HG03139 (cell line): ENCODE data around the gene SLC25A30.
"Not testable (repeated sequence)": the region's sequence is repeated elsewhere in the genome, so short reads cannot be mapped to it uniquely, and the experiment has no call there.

ENCODE experiments used
- ATAC-seq: cut with Tn5 transposase; IDR thresholded peaks from one replicate; pipeline ENCODE4 v1.9.1; 2021; ENCODE audit not compliant: unreplicated experiment

The SLC25A30 gene

DNA sequence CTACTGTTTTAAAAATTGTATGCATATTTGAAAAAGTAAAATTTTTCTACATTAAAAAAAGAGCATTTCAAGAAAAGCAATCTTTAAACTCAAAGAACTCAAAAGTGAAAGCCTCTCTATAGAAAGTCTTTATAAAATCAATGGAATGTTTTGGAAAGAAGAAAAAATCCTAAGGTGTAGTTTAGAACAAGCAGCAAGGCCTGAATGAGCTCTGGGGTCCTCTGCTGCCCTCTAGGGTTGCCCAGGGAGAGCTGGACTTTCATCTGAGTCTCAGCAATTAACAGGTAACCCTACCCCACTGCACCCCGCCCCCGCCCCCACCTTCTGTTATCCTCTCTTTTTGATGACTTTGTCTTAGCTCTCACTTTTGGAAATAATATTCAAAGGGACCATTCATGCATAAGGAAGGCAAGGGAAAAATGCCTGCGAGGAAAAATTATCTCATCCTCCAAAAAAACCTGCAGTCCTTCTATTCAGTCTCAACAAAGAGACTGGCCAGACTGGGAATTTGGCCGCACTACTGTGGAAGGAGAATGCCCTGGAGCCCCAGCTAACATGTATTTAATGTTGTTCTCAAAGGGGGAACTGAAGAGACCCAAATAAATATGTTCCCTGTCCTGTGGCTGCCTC is 24.1 kb downstream of the SLC25A30 start:
- no peak for ATAC-seq

DNA sequence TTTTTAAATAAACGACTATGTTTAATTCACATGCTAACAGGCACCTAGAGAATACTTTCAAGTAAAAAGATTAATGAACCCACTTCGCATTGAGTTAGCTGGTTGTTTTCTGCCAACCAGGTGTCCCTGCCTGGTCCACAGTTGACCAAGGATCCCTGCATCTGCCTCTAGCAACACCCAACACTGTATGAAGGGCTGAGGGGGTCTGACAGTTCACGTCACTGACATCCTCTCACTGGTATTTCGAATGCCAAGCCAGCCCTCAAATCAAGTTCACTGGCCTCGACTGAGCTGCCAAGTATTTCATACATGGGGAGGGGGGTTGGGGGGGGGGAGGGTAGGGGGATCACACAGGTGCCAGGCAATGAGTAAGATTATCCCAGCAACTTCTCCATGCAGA is 25.4 kb downstream of the SLC25A30 start:
- ATAC-seq, result no peak

DNA sequence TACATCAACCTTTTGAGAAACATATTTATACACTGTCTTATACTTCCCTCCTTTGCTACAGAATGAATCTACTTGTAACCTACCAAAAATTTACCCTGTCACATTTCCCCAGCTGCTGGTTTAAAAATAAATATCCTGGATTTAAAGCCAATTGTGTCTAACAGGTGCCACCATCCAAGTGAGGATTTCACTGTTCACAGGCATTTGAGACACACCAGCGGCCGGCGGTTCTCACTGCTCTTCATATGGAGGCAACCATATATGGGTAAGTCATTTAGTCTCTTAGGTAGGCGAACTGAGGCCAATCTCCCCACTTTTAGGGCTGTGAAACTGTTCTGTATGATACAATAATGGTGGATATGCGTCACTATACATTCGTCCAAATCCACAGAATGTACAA is 26.2 kb downstream of the SLC25A30 start:
- ATAC-seq, result no peak

GRCh38 chr13:45391128-45391527 is 27.0 kb downstream of the SLC25A30 start:
- ATAC-seq, result not testable (repeated sequence)

- ATAC-seq, result not testable (repeated sequence)
Measured at GRCh38 chr13:45390348-45390747, 27.8 kb downstream of the SLC25A30 start.

GRCh38 chr13:45388664-45389063 is 29.5 kb downstream of the SLC25A30 start:
- ATAC-seq, result no peak

DNA sequence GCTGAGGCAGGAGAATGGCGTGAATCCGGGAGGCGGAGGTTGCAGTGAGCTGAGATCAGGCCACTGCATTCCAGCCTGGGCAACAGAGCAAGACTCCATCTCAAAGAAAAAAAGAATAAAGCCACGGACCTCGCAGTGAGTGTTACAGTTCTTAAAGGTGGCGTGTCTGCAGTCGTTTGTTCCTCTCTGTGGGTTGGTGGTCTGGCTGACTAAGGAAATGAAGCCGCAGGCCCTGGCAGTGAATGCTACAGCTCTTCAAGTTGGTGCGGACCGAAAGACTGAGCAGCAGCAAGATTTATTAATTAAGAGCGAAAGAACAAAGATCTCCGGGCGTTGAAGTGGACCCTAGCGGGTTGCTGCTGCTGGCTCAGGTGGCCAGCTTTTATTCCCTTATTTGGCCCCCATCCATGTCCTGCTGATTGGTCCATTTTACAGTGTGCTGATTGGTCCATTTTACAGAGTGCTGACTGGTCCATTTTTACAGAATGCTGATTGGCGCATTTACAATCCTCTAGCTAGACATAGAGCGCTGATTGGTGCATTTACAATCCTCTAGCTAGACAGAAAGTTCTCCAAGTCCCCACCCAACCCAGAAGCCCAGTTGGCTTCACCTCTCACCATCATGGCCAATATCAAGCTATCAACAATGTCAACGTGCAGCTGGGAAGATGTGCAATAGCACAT is 31.1 kb downstream of the SLC25A30 start:
- ATAC-seq, result not testable (repeated sequence)

DNA sequence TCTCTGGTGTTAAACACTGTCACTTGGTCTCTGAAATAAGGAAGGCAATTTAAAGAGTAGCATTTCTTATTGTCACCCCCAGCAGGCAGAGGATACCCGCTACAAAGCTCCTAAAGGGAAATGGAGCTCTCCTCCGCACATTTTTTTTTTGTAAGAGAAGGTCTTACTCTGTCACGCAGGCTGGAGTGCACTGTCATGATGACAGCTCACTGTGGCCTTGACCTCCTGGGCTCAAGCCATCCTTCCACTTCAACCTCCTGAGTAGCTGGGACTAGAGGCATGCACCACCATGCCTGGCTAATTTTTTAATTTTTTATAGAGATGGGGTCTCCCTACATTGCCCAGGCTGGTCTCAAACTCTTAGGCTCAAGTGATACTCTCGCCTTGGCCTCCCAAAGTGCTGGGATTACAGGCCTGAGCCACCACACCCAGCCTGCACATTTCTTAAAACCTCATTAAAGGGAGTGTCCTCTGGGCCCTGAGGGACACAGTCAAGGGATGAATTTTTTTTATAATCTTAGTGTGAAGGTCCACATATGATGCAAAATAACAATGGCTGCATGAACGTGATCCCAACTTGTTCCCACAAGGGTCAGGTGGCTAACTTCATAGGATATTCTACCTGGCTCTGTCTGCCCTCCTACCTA is 32.1 kb downstream of the SLC25A30 start:
- ATAC-seq, result no peak

DNA sequence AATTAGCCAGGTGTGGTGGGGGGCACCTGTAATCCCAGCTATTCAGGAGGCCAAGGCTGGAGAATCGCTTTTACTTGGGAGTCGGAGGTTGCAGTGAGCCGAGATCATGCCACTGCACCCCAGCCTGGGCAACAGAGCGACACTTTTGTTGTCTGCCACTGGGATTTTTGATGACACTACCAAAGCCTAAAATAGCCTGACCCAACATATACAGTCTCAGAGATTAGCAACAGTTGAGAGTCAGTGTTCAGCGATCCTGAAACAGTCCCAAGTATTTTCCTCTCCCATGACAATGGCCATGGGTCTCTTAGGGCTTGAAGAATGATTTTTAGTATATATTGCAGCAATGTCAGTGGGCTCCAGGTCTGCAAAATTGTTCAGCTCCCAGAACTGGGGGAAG is 32.9 kb downstream of the SLC25A30 start:
- ATAC-seq, result no peak

DNA sequence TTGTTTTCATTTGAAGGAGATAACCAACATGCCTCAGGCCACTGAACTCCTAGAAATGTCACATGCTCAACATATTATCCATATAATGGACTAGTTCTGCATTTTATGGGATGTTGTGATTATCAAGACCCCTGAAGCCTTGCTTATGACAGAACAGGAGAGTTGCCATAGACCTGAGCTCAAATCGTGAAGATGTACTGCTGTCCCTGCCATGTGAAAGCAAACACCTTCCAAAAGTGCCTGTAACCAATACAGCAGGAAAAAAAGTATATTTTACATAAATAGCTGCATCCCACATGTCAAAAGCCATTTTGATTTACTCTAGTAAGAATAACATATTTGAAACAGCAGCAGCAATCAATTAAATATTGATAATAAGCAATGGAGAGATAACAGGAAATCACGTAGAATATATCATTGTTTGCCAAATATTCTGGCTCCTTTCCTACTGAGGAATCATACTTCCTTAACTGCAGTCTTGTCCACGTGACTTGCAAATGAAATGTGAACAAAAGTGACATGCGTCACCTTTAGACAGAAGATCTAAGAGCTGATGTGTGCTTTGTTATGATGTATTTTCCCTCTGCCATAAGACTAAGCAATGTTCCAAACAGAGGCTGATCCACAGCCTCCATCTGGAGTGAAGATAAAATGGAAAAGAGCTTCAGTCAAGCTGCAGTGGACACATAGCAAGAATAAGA is 33.5 kb downstream of the SLC25A30 start:
- no peak for ATAC-seq

- ATAC-seq, result not testable (repeated sequence)
Measured at GRCh38 chr13:45382739-45383138, 35.4 kb downstream of the SLC25A30 start.

DNA sequence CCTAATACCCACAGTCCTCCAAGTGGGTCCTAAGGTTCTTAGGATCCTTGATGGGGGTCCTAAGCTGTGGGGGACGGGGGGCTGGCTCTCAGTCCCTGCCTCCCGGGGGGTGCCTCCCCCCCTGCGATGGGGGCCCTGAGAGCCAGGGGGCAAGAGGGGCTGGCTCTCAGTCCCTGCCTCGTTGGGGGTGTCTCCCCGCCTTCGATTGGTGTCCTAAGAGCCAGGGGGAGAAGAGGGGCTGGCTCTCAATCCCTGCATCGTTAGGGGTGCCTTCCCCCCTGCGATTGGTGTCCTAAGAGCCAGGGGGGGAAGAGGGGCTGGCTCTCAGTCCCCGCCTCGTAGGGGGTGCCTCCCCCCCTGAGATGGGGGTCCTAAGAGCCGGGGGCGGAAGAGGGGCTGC is 37.0 kb downstream of the SLC25A30 start:
- no peak for ATAC-seq

DNA sequence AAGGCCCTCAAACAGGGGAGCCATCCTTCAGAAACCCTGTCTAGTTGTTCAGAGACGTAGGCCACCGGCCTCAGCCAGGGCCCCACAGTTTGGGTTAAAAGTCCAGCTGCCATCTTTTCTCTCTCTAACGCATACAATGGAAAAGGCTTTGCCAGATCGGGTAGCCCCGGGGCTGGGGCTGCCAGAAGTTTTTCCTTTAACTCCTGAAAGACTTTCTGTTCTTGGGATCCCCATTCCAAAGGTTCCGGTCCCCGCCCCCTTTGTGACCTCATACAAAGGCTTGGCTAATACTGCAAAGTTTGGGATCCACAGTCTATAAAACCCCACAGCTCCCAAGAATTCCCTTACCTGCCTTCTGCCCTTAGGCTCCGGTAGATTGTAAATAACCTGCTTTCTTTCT is 37.5 kb downstream of the SLC25A30 start:
- not testable (repeated sequence) for ATAC-seq

DNA sequence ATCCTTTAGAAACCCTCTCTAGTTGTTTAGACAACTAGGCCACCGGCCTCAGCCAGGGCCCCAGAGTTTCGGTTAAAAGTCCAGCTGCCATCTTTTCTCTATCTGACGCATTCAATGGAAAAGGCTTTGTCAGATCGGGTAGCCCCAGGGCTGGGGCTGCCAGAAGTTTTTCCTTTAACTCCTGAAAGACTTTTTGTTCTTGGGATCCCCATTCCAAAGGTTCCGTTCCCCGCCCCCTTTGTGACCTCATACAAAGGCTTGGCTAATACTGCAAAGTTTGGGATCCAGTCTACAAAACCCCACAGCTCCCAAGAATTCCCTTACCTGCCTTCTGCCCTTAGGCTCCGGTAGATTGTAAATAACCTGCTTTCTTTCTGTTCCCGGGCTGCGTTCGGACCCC is 38.7 kb downstream of the SLC25A30 start:
- ATAC-seq, result not testable (repeated sequence)

- ATAC-seq, result not testable (repeated sequence)
Measured at GRCh38 chr13:45378786-45379185, 39.4 kb downstream of the SLC25A30 start.

GRCh38 chr13:45377314-45377713 is 40.9 kb downstream of the SLC25A30 start:
- not testable (repeated sequence) for ATAC-seq

- ATAC-seq, result not testable (repeated sequence)
Measured at GRCh38 chr13:45376651-45377050, 41.5 kb downstream of the SLC25A30 start.

DNA sequence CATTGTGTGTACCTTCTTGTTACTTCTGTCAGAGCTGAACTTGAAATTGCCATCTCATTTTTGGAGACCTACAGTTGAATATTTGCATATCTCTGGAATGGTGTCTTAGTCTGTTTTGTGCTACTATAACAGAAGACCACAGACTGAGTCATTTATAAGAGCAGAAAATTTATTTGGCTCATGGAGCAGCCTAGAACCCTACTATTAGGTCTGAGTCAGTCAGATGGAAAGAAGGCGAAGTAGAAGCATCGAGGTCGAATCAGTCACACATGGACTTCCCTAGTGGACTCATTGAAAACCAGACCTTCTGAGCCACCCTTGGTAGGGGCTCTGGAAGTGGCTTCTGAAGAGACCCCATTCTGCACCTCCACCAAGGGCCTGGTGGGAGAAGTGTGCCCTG is 43.3 kb downstream of the SLC25A30 start:
- no peak for ATAC-seq

DNA sequence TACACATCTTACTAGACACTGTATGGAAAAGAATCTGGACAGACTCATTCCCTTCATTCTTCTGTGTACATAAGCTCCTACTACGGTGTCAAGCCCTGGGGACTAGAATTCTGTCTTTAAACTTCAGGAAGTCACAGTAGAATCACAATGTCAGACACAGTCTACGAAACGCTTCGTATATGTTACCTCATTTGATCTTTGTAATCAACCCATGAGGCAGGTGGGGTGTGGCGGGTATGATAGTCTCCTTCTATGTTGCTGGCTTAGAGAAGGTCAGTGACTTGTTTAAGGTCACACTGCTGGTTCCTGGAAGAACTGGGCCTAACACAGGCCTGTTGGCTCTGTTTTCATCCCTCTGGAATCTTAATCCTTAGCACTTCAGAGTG is 45.0 kb downstream of the SLC25A30 start:
- ATAC-seq, result no peak

- no peak for ATAC-seq
Measured at GRCh38 chr13:45372189-45373161, 45.7 kb downstream of the SLC25A30 start.
